Activated naive CD4-positive, alpha-beta T cell treated with anti-CD3 and anti-CD28 coated beads, Interleukin-2, amount 50 U/mL, for 24 hours (primary cell): ENCODE measurements around the gene MRPL49.

Source experiments
- H3K27ac Mint-ChIP-seq: one replicate; pipeline ENCODE4 v1.8.0; 2021; ENCODE audit warnings: mild to moderate bottlenecking, mixed read lengths
- H3K27me3 Mint-ChIP-seq: one replicate; pipeline ENCODE4 v1.8.0; 2021; ENCODE audit warnings: mixed read lengths
- H3K36me3 Mint-ChIP-seq: one replicate; pipeline ENCODE4 v1.8.0; 2021; ENCODE audit warnings: mixed read lengths
- H3K4me1 Mint-ChIP-seq: one replicate; pipeline ENCODE4 v1.8.0; 2021; ENCODE audit warnings: mixed read lengths
- H3K4me3 Mint-ChIP-seq: one replicate; pipeline ENCODE4 v1.8.0; 2021; ENCODE audit warnings: mild to moderate bottlenecking, mixed read lengths
- H3K9me3 Mint-ChIP-seq: one replicate; pipeline ENCODE4 v1.8.0; 2021; ENCODE audit warnings: mixed read lengths

MRPL49 gene

DNA sequence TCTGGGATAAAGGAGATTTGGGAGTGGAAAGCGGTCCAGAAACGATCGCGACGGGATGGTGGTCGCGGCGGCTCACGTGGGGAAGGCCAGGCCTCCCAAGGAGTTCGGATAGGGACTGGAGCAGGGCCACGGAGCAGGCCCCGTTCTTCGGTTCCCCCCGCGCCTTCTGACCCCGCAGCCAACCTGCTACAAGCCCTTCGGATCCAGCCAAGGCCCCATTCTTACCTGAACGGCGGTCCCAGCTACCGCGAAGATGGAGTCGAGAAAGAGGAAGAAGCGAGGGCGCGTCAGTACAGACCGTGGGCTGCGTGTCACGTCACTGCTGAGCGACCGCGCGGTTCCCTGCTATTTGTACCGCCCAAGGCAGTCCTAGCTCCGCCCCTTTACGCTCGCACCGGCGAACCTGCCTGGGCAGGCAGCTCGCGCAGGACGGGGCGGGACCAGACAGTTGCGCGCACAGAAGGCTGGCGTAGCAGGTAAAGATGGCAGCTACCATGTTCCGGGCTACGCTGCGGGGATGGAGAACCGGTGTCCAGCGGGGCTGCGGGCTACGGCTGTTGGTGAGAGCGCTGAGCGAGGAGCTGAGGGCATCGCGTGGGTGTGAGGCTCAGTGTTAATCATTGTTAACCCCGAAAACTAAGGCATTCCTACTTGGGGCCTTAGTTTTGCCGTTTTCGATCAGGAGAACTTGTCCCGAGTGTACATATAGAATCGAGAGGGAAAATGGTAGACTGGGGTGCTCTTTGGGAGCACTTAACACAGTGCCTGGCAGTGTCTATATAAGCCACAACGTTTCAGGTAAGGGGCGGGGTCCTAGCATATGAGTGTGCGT, at the start of gene MRPL49, which contains the start of gene FAU:
Gene MRPL49 (plus strand): TSS at position 457 of the 832 bp plus-strand sequence. CDS start 26 bp downstream, at position 483.
Gene FAU (minus strand): TSS at position 270 of the 832 bp plus-strand sequence. CDS start 321 bp downstream, outside the sequence.
- H3K36me3 Mint-ChIP-seq, result peaks cover 28% of the 10 kb centered on the region
- H3K27me3 Mint-ChIP-seq, result no peaks in the 10 kb centered on the region
- H3K4me3 Mint-ChIP-seq, result peak within 1 kb of the TSS; percentile 100
- no peaks in the 10 kb centered on the region for H3K9me3 Mint-ChIP-seq
- H3K4me1 Mint-ChIP-seq, result peaks cover 51% of the 10 kb centered on the region
- H3K27ac Mint-ChIP-seq, result peak within 1 kb of the TSS; percentile 99

- no peaks in the 10 kb centered on the region for H3K27me3 Mint-ChIP-seq
- H3K4me3 Mint-ChIP-seq, result no peak overlapping the region
- no peak overlapping the region for H3K27ac Mint-ChIP-seq
- no peaks in the 10 kb centered on the region for H3K36me3 Mint-ChIP-seq
- no peaks in the 10 kb centered on the region for H3K4me1 Mint-ChIP-seq
- no peaks in the 10 kb centered on the region for H3K9me3 Mint-ChIP-seq
These were observed 49.5 kb upstream of the MRPL49 start for GRCh38 chr11:65072631-65072966.

DNA sequence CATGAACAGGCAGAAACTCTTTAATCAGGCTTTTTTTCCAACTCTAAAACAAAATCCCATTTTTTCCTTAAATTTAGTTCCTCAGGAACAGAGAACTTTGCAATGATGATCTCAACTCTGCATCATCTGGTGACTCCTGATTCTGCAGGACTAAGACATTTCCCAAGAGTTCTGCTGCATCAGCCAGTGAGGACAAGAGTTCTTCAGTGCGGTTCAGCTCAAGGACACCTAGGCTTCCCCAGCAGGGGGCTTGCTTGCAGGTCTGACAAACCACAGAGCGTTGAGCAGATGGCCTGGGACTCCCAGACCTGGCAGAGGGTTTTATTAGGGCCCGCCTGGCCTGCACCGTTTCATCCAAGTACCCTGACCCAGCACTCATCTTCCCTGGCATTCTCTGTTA, 44.7 kb upstream of the MRPL49 start:
- H3K4me3 Mint-ChIP-seq, result no peak overlapping the region
- H3K9me3 Mint-ChIP-seq, result no peaks in the 10 kb centered on the region
- no peaks in the 10 kb centered on the region for H3K36me3 Mint-ChIP-seq
- H3K27ac Mint-ChIP-seq, result no peak overlapping the region
- peaks cover 9% of the 10 kb centered on the region for H3K4me1 Mint-ChIP-seq
- no peaks in the 10 kb centered on the region for H3K27me3 Mint-ChIP-seq

DNA sequence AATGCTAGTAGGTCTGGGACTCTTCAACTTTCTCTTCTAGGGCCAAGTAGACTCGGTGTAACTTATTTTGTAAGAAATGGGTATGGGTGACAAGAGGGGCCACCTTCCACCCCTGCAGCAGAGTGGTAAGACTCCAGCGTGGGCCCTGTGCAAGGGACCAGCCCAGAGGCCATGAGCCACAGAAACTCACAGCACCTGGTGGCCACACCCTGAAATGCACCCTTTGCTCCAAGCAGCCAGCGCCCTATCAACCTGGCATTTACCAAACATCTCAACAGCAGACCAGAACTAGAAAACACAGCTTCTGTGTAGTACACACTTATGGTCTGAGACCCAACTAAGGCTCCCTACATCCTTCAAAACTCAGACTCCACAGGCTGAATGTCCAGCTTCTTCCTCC, 44.0 kb upstream of the MRPL49 start:
- no peak overlapping the region for H3K4me3 Mint-ChIP-seq

GRCh38 chr11:65078786-65079342, 43.3 kb upstream of the MRPL49 start:
- Mint-ChIP-seq H3K36me3 (no peaks in the 10 kb centered on the region), H3K27ac (no peak overlapping the region), H3K4me1 (peaks cover 13% of the 10 kb centered on the region), H3K9me3 (no peaks in the 10 kb centered on the region), H3K4me3 (no peak overlapping the region), H3K27me3 (no peaks in the 10 kb centered on the region)

More for the DNA sequence above, 44.0 kb upstream of the MRPL49 start:
- Mint-ChIP-seq H3K27me3 (no peaks in the 10 kb centered on the region), H3K27ac (no peak overlapping the region), H3K9me3 (no peaks in the 10 kb centered on the region), H3K4me1 (peaks cover 9% of the 10 kb centered on the region), H3K36me3 (no peaks in the 10 kb centered on the region)

- Mint-ChIP-seq H3K9me3 (no peaks in the 10 kb centered on the region), H3K27ac (peak overlapping the region; percentile 98), H3K27me3 (no peaks in the 10 kb centered on the region), H3K36me3 (peaks cover 1% of the 10 kb centered on the region), H3K4me3 (peak overlapping the region; percentile 95), H3K4me1 (peaks cover 21% of the 10 kb centered on the region)
These were observed 38.8 kb upstream of the MRPL49 start for GRCh38 chr11:65083134-65083833.

- Mint-ChIP-seq H3K4me3 (peak within 1 kb of the TSS; percentile 95), H3K4me1 (peaks cover 15% of the 10 kb centered on the region), H3K27me3 (no peaks in the 10 kb centered on the region), H3K9me3 (no peaks in the 10 kb centered on the region), H3K27ac (peak within 1 kb of the TSS; percentile 98), H3K36me3 (peaks cover 4% of the 10 kb centered on the region)
These were observed 38.1 kb upstream of the MRPL49 start, which contains the start of the genes CDCA5 and ZFPL1 for GRCh38 chr11:65083834-65084597. Gene CDCA5 (minus strand): TSS chr11:65084040. CDS start chr11:65083978, 62 bp downstream. Gene ZFPL1 (plus strand): TSS chr11:65084222. CDS start chr11:65084699, 477 bp downstream.

DNA sequence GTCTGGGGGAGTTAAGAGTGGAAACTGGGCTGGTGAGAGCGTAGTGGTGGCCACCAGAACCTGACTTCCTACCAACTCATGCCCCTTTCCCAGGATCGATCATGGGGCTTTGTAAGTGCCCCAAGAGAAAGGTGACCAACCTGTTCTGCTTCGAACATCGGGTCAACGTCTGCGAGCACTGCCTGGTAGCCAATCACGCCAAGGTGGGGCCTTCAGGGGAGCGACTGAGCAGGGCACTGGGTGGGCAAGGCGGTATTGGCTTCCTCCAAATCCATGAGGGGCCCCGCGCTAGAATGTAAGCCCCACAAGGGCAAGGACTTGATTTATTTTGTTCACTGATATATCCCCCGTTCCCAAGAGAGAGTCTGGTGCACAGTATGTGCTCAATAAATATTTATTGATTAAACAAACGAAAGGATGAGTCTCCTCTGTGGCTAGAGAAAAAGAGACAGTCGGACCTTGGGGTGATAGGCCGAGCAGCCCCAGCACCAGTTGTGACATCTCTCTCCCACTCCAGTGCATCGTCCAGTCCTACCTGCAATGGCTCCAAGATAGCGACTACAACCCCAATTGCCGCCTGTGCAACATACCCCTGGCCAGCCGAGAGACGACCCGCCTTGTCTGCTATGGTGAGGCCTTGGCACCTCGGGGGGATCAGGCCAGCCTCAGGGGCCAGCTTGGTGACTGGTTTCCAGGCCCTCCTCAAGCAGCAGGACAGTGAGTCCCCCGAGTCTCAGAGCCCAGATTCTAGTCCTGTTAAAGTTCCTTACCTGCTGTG, 37.3 kb upstream of the MRPL49 start:
- Mint-ChIP-seq H3K9me3 (no peaks in the 10 kb centered on the region), H3K4me3 (peak overlapping the region; percentile 95), H3K36me3 (peaks cover 4% of the 10 kb centered on the region), H3K27ac (peak overlapping the region; percentile 98), H3K27me3 (no peaks in the 10 kb centered on the region), H3K4me1 (peaks cover 15% of the 10 kb centered on the region)

DNA sequence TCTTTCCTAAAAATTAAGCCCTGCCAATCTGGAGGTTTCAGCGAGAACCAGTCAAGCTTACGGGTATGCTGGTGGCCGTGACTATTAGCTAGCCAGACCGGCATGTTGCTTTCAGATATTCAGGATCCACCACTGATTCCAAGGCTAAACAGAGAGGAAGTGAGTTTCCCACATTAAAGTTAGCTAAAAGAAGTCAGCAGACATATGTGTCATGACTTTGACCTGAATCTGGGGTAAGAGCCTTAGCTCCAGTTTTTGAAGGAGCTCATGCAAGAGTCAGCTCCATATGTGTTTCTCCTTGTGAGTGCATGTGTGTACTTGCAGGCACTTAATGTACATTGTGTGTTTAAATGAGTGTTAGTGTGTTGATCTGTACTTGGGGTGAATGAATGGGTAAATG, 36.7 kb upstream of the MRPL49 start:
- Mint-ChIP-seq H3K36me3 (peaks cover 4% of the 10 kb centered on the region), H3K9me3 (no peaks in the 10 kb centered on the region), H3K27ac (peak overlapping the region; percentile 3), H3K27me3 (no peaks in the 10 kb centered on the region), H3K4me1 (peaks cover 15% of the 10 kb centered on the region), H3K4me3 (peak overlapping the region; percentile 95)

DNA sequence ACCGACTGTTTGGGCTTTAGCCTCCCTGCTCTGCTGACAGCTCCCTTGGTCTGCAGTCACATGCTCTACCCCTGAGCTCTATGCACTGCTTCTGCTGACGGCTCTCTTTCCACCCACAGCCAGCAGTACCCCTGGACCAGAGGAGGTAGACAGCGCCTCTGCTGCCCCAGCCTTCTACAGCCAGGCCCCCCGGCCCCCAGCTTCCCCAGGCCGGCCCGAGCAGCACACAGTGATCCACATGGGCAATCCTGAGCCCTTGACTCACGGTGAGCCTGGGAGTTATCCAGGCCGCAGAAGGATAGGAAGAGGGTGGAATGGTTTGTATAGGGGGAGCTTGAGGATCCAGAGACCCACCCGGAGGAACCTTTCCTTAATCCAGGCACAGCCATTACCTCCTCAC, 35.3 kb upstream of the MRPL49 start:
- no peaks in the 10 kb centered on the region for H3K9me3 Mint-ChIP-seq
- peaks cover 15% of the 10 kb centered on the region for H3K4me1 Mint-ChIP-seq
- no peaks in the 10 kb centered on the region for H3K27me3 Mint-ChIP-seq
- H3K27ac Mint-ChIP-seq, result peak overlapping the region; percentile 51
- no peak overlapping the region for H3K4me3 Mint-ChIP-seq
- peaks cover 4% of the 10 kb centered on the region for H3K36me3 Mint-ChIP-seq

DNA sequence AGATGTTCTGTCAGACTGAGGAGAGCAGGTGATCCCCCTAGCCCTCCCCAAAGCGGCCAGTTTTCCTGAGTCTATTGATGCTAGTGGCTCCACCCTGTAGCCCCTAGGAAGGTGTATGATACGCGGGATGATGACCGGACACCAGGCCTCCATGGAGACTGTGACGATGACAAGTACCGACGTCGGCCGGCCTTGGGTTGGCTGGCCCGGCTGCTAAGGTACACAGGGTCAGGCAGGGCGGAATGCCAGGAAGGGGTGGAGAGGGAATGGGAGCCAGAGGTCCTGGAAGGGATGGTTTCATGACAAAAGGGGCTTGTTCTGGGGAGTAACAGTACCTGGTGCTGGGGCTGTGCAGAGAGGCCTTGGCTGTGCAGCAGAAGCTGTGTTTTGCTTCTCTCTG, 34.9 kb upstream of the MRPL49 start:
- H3K4me3 Mint-ChIP-seq, result no peak overlapping the region
- H3K36me3 Mint-ChIP-seq, result peaks cover 4% of the 10 kb centered on the region
- no peaks in the 10 kb centered on the region for H3K27me3 Mint-ChIP-seq
- H3K27ac Mint-ChIP-seq, result no peak overlapping the region
- H3K4me1 Mint-ChIP-seq, result peaks cover 15% of the 10 kb centered on the region
- no peaks in the 10 kb centered on the region for H3K9me3 Mint-ChIP-seq

GRCh38 chr11:65087827-65088226, 34.3 kb upstream of the MRPL49 start:
- no peak overlapping the region for H3K4me3 Mint-ChIP-seq
- no peaks in the 10 kb centered on the region for H3K27me3 Mint-ChIP-seq
- peaks cover 4% of the 10 kb centered on the region for H3K36me3 Mint-ChIP-seq
- H3K9me3 Mint-ChIP-seq, result no peaks in the 10 kb centered on the region
- no peak overlapping the region for H3K27ac Mint-ChIP-seq
- H3K4me1 Mint-ChIP-seq, result peaks cover 15% of the 10 kb centered on the region

- Mint-ChIP-seq H3K27ac (no peak overlapping the region), H3K4me3 (no peak overlapping the region), H3K36me3 (peaks cover 4% of the 10 kb centered on the region), H3K4me1 (peaks cover 8% of the 10 kb centered on the region), H3K9me3 (no peaks in the 10 kb centered on the region), H3K27me3 (no peaks in the 10 kb centered on the region)
These were observed 32.5 kb upstream of the MRPL49 start for GRCh38 chr11:65089621-65090020.

DNA sequence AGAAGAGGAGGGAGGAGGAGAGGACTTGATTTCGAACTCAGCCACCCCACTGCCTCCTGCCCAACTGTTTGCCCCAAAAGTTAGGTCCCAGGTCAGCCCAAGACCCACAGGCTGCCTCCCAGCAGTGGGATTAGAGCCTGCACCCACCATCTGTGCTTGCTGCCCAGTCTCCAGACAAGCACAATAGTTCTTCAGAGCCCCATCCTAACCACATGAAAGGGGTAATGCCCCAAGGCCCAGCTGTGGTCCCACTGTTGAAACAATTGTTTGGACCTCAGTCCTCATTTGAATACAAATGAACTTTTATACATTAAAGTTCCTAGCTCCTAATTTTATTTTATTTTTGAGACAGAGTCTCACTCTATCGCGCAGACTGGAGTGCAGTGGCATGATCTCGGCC, 31.5 kb upstream of the MRPL49 start:
- Mint-ChIP-seq H3K4me1 (peaks cover 4% of the 10 kb centered on the region), H3K9me3 (no peaks in the 10 kb centered on the region), H3K4me3 (no peak overlapping the region), H3K27ac (no peak overlapping the region), H3K27me3 (no peaks in the 10 kb centered on the region), H3K36me3 (peaks cover 4% of the 10 kb centered on the region)
